HG02981 (cell line): Measurements from ENCODE around the gene MCM5.
"Not testable (repeated sequence)": the region's sequence is repeated elsewhere in the genome, so short reads cannot be mapped to it uniquely, and the experiment has no call there.

ENCODE experiments used
- ATAC-seq: cut with Tn5 transposase; IDR thresholded peaks from one replicate; pipeline ENCODE4 v1.9.1; 2021; ENCODE audit warnings: mild to moderate bottlenecking, moderate library complexity; ENCODE audit not compliant: unreplicated experiment

Gene MCM5

GRCh38 chr22:35449829-35450689 lies 50.1 kb downstream of the MCM5 start:
- no peak for ATAC-seq

- no peak for ATAC-seq
Observed at GRCh38 chr22:35450824-35451569, 51.1 kb downstream of the MCM5 start.

- ATAC-seq, result no peak
Observed at GRCh38 chr22:35451592-35451991, 51.7 kb downstream of the MCM5 start.

- ATAC-seq, result no peak
Observed at GRCh38 chr22:35452351-35452781, 52.4 kb downstream of the MCM5 start.

GRCh38 chr22:35452810-35453743 lies 53.1 kb downstream of the MCM5 start:
- ATAC-seq, result no peak

GRCh38 chr22:35454416-35455054 lies 54.6 kb downstream of the MCM5 start:
- no peak for ATAC-seq

- ATAC-seq, result no peak
Observed at GRCh38 chr22:35455529-35455928, 55.6 kb downstream of the MCM5 start.

GRCh38 chr22:35456757-35457156 lies 56.8 kb downstream of the MCM5 start:
- ATAC-seq, result no peak

GRCh38 chr22:35457729-35458546 lies 58.0 kb downstream of the MCM5 start:
- no peak for ATAC-seq

- ATAC-seq, result no peak
Observed at GRCh38 chr22:35458547-35459422, 58.8 kb downstream of the MCM5 start.

GRCh38 chr22:35459423-35459894 lies 59.5 kb downstream of the MCM5 start:
- no peak for ATAC-seq

- ATAC-seq, result not testable (repeated sequence)
Observed at GRCh38 chr22:35459976-35460375, 60.0 kb downstream of the MCM5 start.

GRCh38 chr22:35460688-35461087 lies 60.7 kb downstream of the MCM5 start:
- no peak for ATAC-seq

GRCh38 chr22:35462498-35463230 lies 62.7 kb downstream of the MCM5 start:
- no peak for ATAC-seq

GRCh38 chr22:35463231-35463933 lies 63.4 kb downstream of the MCM5 start:
- no peak for ATAC-seq

GRCh38 chr22:35464399-35464798 lies 64.5 kb downstream of the MCM5 start:
- no peak for ATAC-seq

- ATAC-seq, result no peak
Observed at GRCh38 chr22:35465109-35465701, 65.3 kb downstream of the MCM5 start.
